H1 (cell line): ENCODE data around the gene MRTFA. TPM values are rescaled to one million over a fixed set of nuclear protein-coding genes. Genes with fewer than 3 reads are reported as not detected.

Source experiments
- JUN ChIP-seq: IDR thresholded peaks from 2 replicates; pipeline ENCODE4 v1.6.1; 2011; ENCODE audit warnings: low read depth, mild to moderate bottlenecking, improper control_type of control experiment, low read length
- MAFK ChIP-seq: IDR thresholded peaks from 2 replicates; pipeline ENCODE4 v1.6.1; 2012; ENCODE audit warnings: low read depth, mild to moderate bottlenecking, improper control_type of control experiment, low read length
- RBBP5 ChIP-seq: IDR thresholded peaks from 2 replicates; pipeline ENCODE4 v1.7.1; 2012; ENCODE audit warnings: low read depth, mild to moderate bottlenecking, inconsistent platforms, low read length, moderate library complexity, borderline replicate concordance
- RFX5 ChIP-seq: IDR thresholded peaks from 2 replicates; pipeline ENCODE4 v1.6.1; 2011; ENCODE audit warnings: low read depth, low read length, improper control_type of control experiment, borderline replicate concordance
- TAF1 ChIP-seq: IDR thresholded peaks from 2 replicates; pipeline ENCODE4 v1.6.1; 2011; ENCODE audit warnings: mild to moderate bottlenecking, low read depth, low read length
- ZNF274 ChIP-seq: IDR thresholded peaks from 2 replicates; pipeline ENCODE4 v1.7.0; 2012; ENCODE audit warnings: low read length, borderline replicate concordance; ENCODE audit errors: extremely low read depth
- polyA plus RNA-seq, 7 experiments: library from polyadenylated mRNA; depleted of rRNA in 3 of 7; stranded (reverse) in 5 of 7; unstranded in 2 of 7; fragments of >200 nt in 5 of 7; fragments of 200-250 nt in 2 of 7; gene quantifications; 1 replicate in 5 of 7; 2 replicates in 1 of 7; 4 replicates in 1 of 7; pipeline versions ENCODE4 v1.2.1 to v1.2.3, GENCODE V29; 2011 to 2013; ENCODE audit warnings: missing spikeins in 2 of 7, mixed read lengths in 2 of 7
- total RNA-seq: library from RNA; stranded (reverse); fragmentation: NEBNext Ultra II Directional; extraction: Animal tissue kit (Norgen Biotek cat#: 25700); gene quantifications from 2 replicates; pipeline ENCODE4 v1.2.1, GENCODE V29; 2021

MRTFA gene
- total and polyA plus RNA-seq, 2 of the 8 experiments (the other 6 are each of a cell fraction or from before 2014, with no cell fraction given): 5.4 to 37.9 TPM

- TF ChIP-seq JUN (no peak), TAF1 (no peak), MAFK (no peak), RFX5 (no peak), RBBP5 (no peak), ZNF274 (no peak)
Measured at GRCh38 chr22:40635940-40636379, 559 bp downstream of the MRTFA start (continued).
